ENCODE data around the gene MESD. TPM values are rescaled to one million over a fixed set of nuclear protein-coding genes. Genes with fewer than 3 reads are reported as not detected.

Gene MESD
- total and polyA plus RNA-seq, 9 of the 15 experiments (the other 6 are each of a cell fraction or from before 2014, with no cell fraction given), result 11.3 to 39.7 (median 22.8) TPM

GRCh38 chr15:80902298-80902801, 87.3 kb downstream of the MESD start (continued):
- TF ChIP-seq DEAF1 (CRISPR knock-in tag; IDR thresholded peaks at IDR 0.05), result no peak
- TF ChIP-seq ZFP1 (CRISPR knock-in tag; IDR thresholded peaks at IDR 0.05), result no peak
- TF ChIP-seq MTA3 (IDR thresholded peaks at IDR 0.05; ENCODE audit: borderline replicate concordance), result peak; percentile 17; the same call in 1 of the 2 replicates
- no peak for TF ChIP-seq DIDO1 (tag; IDR thresholded peaks at IDR 0.05; ENCODE audit: low read depth)
- no peak for TF ChIP-seq IFI16 (CRISPR knock-in tag; IDR thresholded peaks at IDR 0.05)
- TF ChIP-seq TRIM25 (IDR thresholded peaks at IDR 0.05; ENCODE audit: borderline replicate concordance), result no peak
- TF ChIP-seq ERF (CRISPR knock-in tag; IDR thresholded peaks at IDR 0.05), result no peak
- no peak for TF ChIP-seq BMI1 (IDR thresholded peaks at IDR 0.05; ENCODE audit: low read length)
- TF ChIP-seq CC2D1A (IDR thresholded peaks at IDR 0.05), result peak; percentile 49; the same call in 1 of the 2 replicates
- no peak for TF ChIP-seq GABPA (tag; conservative IDR thresholded peaks at IDR 0.05; ENCODE audit: low read depth)
- no peak for TF ChIP-seq U2AF1 (optimal IDR thresholded peaks at IDR 0.05; ENCODE audit: low read depth, low read length)
- TF ChIP-seq E2F5 (CRISPR knock-in tag; IDR thresholded peaks at IDR 0.05), result no peak
- TF ChIP-seq TEAD4 (IDR thresholded peaks at IDR 0.05; ENCODE audit: low read length), result peak; percentile 84
- no peak for TF ChIP-seq TEAD4 (CRISPR knock-in tag; IDR thresholded peaks at IDR 0.05; ENCODE audit: borderline replicate concordance)
- no peak for TF ChIP-seq USF2 (CRISPR knock-in tag; IDR thresholded peaks at IDR 0.05)
- peak; percentile 73 for TF ChIP-seq SOX6 (IDR thresholded peaks at IDR 0.05)
- no peak for TF ChIP-seq ZNF75A (CRISPR knock-in tag; IDR thresholded peaks at IDR 0.05)
- no peak for TF ChIP-seq L3MBTL2 (IDR thresholded peaks at IDR 0.05)
- no peak for TF ChIP-seq ZNF277 (CRISPR knock-in tag; IDR thresholded peaks at IDR 0.05; ENCODE audit: borderline replicate concordance)
- no peak for TF ChIP-seq ZNF785 (CRISPR knock-in tag; IDR thresholded peaks at IDR 0.05)
- TF ChIP-seq CXXC5 (CRISPR knock-in tag; IDR thresholded peaks at IDR 0.05), result peak; percentile 76
- no peak for TF ChIP-seq ZNF347 (CRISPR knock-in tag; IDR thresholded peaks at IDR 0.05; ENCODE audit: low read depth)
- TF ChIP-seq YBX1 (IDR thresholded peaks at IDR 0.05), result no peak
- no peak for TF ChIP-seq PTRF (tag; IDR thresholded peaks at IDR 0.05)
- TF ChIP-seq KDM1A (IDR thresholded peaks at IDR 0.05), result peak; percentile 79 to 88
- no peak for TF ChIP-seq ZNF436 (CRISPR knock-in tag; IDR thresholded peaks at IDR 0.05)
